BJ (cell line): ENCODE results near the gene CERK. TPM values are rescaled to one million over a fixed set of nuclear protein-coding genes. Genes with fewer than 3 reads are reported as not detected.

Experiments
- CTCF ChIA-PET: fragments of 350-600 bp; formaldehyde crosslinking; extraction: SDS; loops from one replicate; lab custom pipeline; 2021; ENCODE audit warnings: antibody characterized with exemption, inconsistent platforms; lab: Yijun Ruan, JAX
- POLR2A ChIA-PET: fragments of 300-600 bp; sonication (Branson Sonifier 250); formaldehyde crosslinking; extraction: SDS; loops from one replicate; lab custom pipeline; 2021; ENCODE audit warnings: antibody characterized with exemption; lab: Charles Lee
- DNase-seq: peaks from one replicate; pipeline ENCODE4 v3.0.0-alpha.2; 2011; ENCODE audit warnings: low read depth
- H3K27me3 ChIP-seq: 2 replicates; pipeline ENCODE4 v1.6.0; 2011; ENCODE audit warnings: low read length; ENCODE audit not compliant: control insufficient read depth, insufficient read depth
- H3K36me3 ChIP-seq: 2 replicates; pipeline ENCODE4 v1.5.1; 2011; ENCODE audit warnings: low read length; ENCODE audit not compliant: control insufficient read depth, insufficient read depth
- H3K4me3 ChIP-seq: 2 replicates; pipeline ENCODE4 v1.5.1; 2011; ENCODE audit warnings: low read depth, mild to moderate bottlenecking, control low read depth, low read length
- polyA plus RNA-seq: library from polyadenylated mRNA; depleted of rRNA; stranded (reverse); fragments of >200 nt; gene quantifications from 2 replicates; pipeline ENCODE4 v1.2.3, GENCODE V29; 2011
- TF ChIP-seq, protein P1 (sequence below): IDR thresholded peaks from 2 replicates; pipeline ENCODE4 v1.5.1; 2011; ENCODE audit warnings: low read depth, mild to moderate bottlenecking, control low read depth, inconsistent platforms, low read length, moderate library complexity; ENCODE audit not compliant: insufficient read depth

CERK gene
- polyA plus RNA-seq, 1 experiment: 32.6 TPM

DNA sequence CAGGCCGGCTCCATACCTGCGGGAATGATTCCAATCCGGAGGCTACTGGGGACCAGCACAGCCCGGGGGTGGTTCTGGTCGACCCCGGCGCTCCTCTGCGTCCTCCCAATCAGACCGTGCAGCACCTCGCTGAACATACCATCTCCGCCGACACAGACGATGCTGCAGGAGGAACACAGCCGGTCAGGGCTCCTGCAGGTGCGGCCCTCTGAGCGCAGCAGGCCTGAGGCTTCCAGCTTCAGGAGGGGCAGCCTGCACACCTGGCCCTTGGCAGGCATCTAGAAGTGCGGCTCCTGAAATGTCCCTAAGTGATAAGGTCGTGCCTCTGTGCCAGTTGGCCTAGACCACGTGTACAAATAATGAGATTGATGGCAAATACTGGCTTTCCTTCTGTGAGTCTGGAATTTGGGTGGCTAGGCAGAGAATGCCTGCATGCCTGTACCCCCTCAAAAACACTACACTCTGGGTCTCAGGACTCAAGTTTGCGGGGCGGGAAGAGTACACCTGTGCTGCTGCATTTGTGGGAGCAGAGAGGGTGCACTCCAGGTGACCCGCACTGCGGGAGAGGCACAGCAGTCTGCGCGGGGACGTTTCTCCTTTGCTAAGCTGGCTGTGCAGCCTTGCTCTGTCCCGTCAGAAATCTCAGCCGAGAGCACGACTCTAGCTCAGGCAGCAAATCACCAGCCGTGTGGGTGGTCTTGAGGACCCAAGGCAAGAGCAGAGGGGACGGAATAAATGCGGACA, 30.1 kb downstream of the CERK start:
- ChIA-PET CTCF (no interaction called here), POLR2A (no interaction called here)
- Histone ChIP-seq H3K4me3 (no peak overlapping the region), H3K36me3 (peaks cover 35% of the 10 kb centered on the region), H3K27me3 (no peaks in the 10 kb centered on the region)
- no peak for DNase-seq
- TF ChIP-seq, protein P1, sequence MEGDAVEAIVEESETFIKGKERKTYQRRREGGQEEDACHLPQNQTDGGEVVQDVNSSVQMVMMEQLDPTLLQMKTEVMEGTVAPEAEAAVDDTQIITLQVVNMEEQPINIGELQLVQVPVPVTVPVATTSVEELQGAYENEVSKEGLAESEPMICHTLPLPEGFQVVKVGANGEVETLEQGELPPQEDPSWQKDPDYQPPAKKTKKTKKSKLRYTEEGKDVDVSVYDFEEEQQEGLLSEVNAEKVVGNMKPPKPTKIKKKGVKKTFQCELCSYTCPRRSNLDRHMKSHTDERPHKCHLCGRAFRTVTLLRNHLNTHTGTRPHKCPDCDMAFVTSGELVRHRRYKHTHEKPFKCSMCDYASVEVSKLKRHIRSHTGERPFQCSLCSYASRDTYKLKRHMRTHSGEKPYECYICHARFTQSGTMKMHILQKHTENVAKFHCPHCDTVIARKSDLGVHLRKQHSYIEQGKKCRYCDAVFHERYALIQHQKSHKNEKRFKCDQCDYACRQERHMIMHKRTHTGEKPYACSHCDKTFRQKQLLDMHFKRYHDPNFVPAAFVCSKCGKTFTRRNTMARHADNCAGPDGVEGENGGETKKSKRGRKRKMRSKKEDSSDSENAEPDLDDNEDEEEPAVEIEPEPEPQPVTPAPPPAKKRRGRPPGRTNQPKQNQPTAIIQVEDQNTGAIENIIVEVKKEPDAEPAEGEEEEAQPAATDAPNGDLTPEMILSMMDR: no peak

DNA sequence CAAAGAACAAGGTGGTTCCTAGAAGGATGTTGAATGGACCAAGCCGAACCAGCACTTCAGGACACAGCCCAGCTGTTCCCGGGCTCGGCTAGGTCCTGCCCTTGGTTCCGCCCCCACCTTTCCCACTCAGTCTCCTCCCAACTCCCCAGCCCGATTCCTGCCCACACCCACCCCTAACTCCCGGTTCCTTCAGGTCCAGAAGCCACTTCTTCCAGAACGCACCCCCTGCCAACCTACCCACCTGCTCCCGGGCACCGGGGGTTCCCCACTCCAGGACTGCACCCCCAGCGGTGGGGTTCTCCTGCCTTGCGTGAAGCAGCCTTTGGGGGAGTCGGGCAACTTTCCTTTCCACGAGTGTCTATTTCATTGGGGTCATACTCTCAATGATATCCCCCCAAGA, 30.7 kb downstream of the CERK start:
- ChIA-PET CTCF (no interaction called here), POLR2A (no interaction called here)
- TF ChIP-seq, protein P1: no peak
- no peak for DNase-seq
- Histone ChIP-seq H3K27me3 (no peaks in the 10 kb centered on the region), H3K4me3 (no peak overlapping the region), H3K36me3 (peaks cover 38% of the 10 kb centered on the region)

DNA sequence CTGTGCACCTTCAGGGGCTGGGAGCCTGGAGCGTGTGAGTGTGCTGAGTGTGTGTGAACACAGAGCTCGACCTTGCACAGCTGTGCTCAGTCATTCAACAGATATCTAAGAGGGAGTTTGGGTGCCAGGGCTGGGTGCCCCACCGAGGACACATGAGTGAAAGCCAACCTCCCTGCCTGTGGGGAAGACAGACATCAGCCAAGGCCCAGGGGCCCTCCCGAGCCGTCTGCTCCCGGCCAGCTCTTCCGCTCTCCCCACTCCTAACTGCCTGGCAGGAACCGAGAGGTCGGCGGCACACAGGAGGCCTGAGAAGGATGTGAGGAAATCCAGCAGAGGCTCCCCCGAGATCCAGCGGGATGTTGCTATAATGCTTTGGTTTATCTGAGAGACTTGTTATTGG, 32.0 kb downstream of the CERK start:
- CTCF ChIA-PET: no interaction called here

DNA sequence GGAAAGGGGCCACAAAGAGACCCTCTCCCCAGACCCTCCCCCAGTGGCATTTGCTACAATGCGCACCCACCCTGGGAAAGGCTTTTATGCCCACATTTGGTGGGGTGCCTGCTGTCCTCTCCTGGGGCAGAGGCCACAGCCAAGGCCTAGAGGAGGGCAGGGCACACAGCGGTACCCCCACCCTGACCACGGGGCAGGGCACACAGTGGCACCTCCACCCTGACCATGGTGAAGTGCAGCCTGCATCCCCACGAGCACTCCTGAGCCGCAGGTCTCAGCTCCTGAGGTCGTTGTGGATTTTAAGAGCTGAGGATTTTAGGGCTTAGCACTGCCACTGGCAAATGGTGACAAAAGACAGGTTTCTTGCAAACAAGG, 34.1 kb downstream of the CERK start:
- Histone ChIP-seq H3K27me3 (no peaks in the 10 kb centered on the region), H3K4me3 (no peak overlapping the region), H3K36me3 (peaks cover 42% of the 10 kb centered on the region)
- CTCF ChIA-PET: no interaction called here
- POLR2A ChIA-PET: no interaction called here
- DNase-seq: no peak
- TF ChIP-seq, protein P1: no peak

More for the DNA sequence above, 32.0 kb downstream of the CERK start:
- Histone ChIP-seq H3K36me3 (peaks cover 40% of the 10 kb centered on the region), H3K4me3 (no peak overlapping the region), H3K27me3 (no peaks in the 10 kb centered on the region)
- TF ChIP-seq, protein P1: no peak
- POLR2A ChIA-PET: interaction anchor here (0.6 kb wide), 1 partner anchor 13 kb away, joined by 3 read pairs; no protein-coding TSS in a partner anchor
- no peak for DNase-seq

DNA sequence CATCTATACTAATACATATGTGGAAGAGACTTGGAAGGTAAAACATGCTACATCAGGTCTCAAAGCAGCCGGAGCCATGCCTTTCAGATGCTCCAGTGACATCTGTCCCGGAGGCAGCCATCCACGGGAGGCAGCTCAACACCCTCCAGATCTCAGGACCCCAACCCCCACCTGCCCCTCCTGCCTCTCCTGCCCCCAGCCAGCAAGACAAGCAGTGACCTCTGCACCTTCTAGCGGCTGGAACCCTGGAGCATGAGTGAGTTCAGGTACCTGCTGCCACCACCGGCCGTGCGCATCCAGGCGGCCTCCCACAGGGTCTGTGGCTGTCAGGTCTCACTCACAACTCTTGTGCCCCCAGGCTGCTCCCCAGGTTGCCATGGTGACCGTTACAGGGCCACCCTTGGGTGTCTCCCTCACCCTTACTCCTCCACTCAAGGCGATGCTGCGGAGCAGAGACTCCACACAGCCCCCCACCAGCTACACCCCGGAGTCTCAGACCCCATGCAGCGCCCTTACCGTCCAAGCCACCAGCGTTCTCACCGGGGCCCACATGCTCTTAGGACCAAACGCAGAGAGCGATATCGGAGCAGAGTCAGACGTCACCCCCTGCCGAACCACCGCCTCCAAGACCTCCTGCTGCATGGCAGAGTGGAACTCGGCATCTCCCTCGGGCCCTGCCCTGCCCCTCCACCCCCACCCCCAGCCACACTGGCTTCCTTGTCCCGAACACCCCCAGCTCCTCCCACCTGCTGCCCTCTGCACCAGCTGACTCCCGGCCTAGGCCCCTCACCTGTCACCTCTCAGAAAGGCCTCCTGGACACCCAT, 34.7 kb downstream of the CERK start:
- CTCF ChIA-PET: no interaction called here
- TF ChIP-seq, protein P1: no peak
- no peak for DNase-seq
- peaks cover 38% of the 10 kb centered on the region for H3K36me3 ChIP-seq
- no peak overlapping the region for H3K4me3 ChIP-seq
- H3K27me3 ChIP-seq: no peaks in the 10 kb centered on the region
- POLR2A ChIA-PET: no interaction called here
